Choroid plexus epithelial cell (primary cell): Measurements from ENCODE around the gene CHPF.
A peak's percentile ranks its signal among the peaks of the same experiment; 100 is the strongest.

Source experiments
- DNase-seq: peaks from one replicate; pipeline ENCODE4 v3.0.0-alpha.2; 2010; ENCODE audit warnings: low read depth
- H3K4me3 ChIP-seq: 2 replicates; pipeline ENCODE4 v1.5.1; 2011; ENCODE audit warnings: low read depth, mild to moderate bottlenecking, control low read depth, low read length, moderate library complexity
- CTCF ChIP-seq: conservative IDR thresholded peaks from 2 replicates; pipeline ENCODE4 v1.5.1; 2011; ENCODE audit warnings: low read depth, mild to moderate bottlenecking, control low read depth, inconsistent platforms, low read length, moderate library complexity

Gene CHPF

DNA sequence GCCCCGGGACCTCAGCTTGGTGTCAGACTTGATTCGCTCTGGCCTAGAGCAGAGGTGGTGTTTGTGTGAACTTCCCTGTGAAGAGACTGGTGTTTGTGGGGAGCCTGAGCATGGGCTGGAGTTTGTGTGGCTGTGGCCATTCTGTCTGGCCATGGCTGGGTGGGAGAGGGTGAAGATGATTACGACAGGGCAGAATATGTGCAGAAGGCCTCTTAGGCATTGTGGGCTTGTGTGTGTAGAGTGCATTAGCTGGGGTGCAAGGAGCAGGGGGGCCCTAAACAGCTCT is 17.2 kb upstream of the CHPF start:
- H3K4me3 ChIP-seq = no peak overlapping the region
- TF ChIP-seq CTCF = no peak
- DNase-seq = no peak

- no peak overlapping the region for H3K4me3 ChIP-seq
- no peak for DNase-seq
- peak; percentile 71 for TF ChIP-seq CTCF
Measured at GRCh38 chr2:219560037-219560892, 16.7 kb upstream of the CHPF start.

GRCh38 chr2:219559156-219559915 is 15.7 kb upstream of the CHPF start:
- no peak overlapping the region for H3K4me3 ChIP-seq
- no peak for DNase-seq
- no peak for TF ChIP-seq CTCF

DNA sequence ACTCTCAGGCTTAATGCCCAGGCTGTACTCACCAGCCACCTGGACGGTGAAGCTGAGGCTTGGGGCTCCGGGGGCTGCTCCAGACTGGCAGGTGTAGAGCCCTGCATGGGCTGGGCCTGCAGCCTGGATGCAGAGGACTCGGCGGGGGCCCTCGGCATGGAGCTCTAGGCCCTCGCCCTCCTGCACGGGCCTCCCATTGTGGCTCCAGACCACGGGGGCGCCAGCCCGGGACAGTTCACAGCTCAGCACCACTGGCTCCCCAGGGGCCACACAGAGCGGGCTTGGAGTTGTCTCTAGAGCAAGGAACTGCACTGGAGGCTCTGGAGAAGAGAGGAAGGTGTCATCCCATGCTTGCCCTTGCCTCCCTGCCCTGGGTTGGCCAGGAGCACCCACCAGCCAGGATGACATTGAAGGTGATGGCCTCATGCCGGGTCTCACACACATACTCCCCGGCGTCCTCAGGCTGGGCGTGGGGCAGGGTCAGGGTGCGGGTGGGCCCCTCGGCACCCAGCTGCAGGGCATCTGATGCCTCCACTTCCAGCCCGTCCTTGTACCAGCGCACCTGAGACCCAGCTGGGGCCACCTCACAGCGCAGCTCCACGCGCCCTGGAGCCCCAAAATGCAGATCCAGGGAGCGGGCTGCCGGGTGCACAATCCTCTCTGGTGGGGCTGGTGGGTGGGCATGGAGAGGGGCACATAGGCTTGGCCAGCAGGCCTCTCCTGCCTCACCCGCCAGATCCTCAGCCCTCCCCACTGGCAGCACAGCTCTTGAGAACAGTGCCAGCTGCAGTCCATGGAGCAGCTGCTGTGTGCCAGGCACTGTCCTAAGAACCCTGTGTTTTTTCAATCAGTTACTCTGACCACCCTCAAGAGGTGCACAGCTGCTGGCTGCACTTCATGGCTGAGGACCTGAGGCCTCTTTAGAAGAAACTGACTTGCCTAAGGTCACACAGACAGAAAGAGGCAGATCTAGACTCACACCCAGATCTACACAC is 14.5 kb upstream of the CHPF start:
- no peak for DNase-seq
- TF ChIP-seq CTCF = no peak
- H3K4me3 ChIP-seq = no peak overlapping the region

DNA sequence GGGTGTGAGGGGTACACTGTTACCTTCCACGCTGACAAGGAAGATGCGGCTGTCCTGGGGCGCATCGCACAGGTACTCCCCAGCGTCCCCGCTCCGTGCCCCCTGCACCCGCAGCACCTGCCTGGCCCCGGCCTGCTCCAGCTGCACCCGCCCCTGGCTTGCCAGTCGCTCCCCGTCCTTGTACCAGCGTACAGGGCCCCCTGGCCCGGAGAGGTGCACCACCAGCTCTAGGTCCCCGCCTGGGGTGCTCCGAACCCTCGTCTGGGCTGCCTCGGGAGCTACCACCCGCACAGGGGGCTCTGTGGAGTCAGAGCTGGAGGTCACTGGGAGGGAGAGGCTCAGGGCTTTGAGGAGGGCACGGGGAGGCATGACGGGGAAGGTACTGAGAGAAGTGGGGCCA is 13.7 kb upstream of the CHPF start:
- no peak for DNase-seq
- TF ChIP-seq CTCF = no peak
- no peak overlapping the region for H3K4me3 ChIP-seq

DNA sequence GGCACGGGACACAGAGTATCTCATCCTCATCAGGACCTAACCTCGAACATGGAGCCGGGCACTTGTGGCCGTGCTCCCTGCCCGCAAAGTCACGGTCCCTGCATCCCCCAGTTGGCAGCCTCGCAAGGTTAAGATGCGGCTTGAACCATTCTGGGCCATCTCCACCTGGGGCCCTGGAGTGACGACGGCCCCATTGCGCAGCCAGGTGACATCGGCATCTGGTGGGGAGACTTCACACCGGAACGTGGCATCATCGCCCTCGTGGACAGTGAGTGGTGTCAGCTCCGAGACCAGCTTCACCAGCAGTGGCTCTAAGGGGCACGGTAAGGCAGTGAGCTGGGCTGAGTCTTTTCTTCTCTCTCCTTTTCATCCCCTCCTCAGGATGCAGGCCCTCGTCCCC is 12.8 kb upstream of the CHPF start:
- H3K4me3 ChIP-seq = no peak overlapping the region
- no peak for TF ChIP-seq CTCF
- no peak for DNase-seq
